Neural crest cell (in vitro differentiated cells): ENCODE measurements around the gene QSOX1. TPM values are rescaled to one million over a fixed set of nuclear protein-coding genes. Genes with fewer than 3 reads are reported as not detected.
A peak's percentile ranks its signal among the peaks of the same experiment; 100 is the strongest.

Experiments
- DNase-seq: peaks from one replicate; pipeline ENCODE4 v3.0.0; 2021; ENCODE audit warnings: low read depth, mixed read lengths, low spot score
- H3K27ac Mint-ChIP-seq: one replicate; pipeline ENCODE4 v1.8.0; 2021; ENCODE audit warnings: mild to moderate bottlenecking, mixed read lengths; ENCODE audit not compliant: unreplicated experiment
- H3K27me3 Mint-ChIP-seq: 2 replicates; pipeline ENCODE4 v1.8.0; 2021; ENCODE audit warnings: low read depth, mild to moderate bottlenecking, mixed read lengths
- H3K36me3 Mint-ChIP-seq: 2 replicates; pipeline ENCODE4 v1.8.0; 2021; ENCODE audit warnings: low read depth, mild to moderate bottlenecking, mixed read lengths
- H3K4me1 Mint-ChIP-seq: 2 replicates; pipeline ENCODE4 v1.8.0; 2021; ENCODE audit warnings: mixed read lengths
- H3K4me3 Mint-ChIP-seq: one replicate; pipeline ENCODE4 v1.8.0; 2021; ENCODE audit warnings: mild to moderate bottlenecking, mixed read lengths
- H3K9me3 Mint-ChIP-seq: 2 replicates; pipeline ENCODE4 v1.8.0; 2021; ENCODE audit warnings: mixed read lengths
- total RNA-seq: library from RNA; stranded (reverse); gene quantifications from 2 replicates; pipeline ENCODE4 v1.2.1, GENCODE V29; 2021
- TF ChIP-seq, protein P1 (sequence below): fragments of 200-600 bp; sonication (generic); conservative IDR thresholded peaks from 2 replicates; pipeline ENCODE4 v1.5.0; 2021; ENCODE audit warnings: antibody characterized with exemption, mild to moderate bottlenecking

Gene QSOX1
- total RNA-seq, 1 donor from 2014 or later = 39.8 TPM

DNA sequence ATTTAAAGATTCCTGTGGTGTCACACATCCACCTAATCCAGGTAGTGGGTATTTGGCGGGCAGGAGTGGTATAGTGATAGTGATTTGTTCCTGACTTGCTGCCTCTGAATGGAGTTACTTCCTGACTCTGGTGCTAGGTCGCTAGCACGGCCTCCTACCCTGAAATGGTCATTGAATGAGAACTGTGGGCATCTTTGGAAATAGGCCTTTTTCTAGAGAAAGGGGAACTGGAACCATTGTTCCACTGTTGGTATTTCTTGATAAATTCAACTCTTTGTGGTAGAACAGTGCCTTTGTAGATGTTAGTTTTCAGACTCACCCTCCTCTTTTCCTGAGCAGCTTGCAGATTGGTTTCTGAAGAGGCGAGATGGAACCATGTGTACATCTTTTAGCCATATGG lies 1.5 kb downstream of the QSOX1 start:
- Mint-ChIP-seq H3K36me3 (no peaks in the 10 kb centered on the region), H3K9me3 (no peaks in the 10 kb centered on the region), H3K4me1 (peaks cover 10% of the 10 kb centered on the region), H3K27ac (no peak overlapping the region), H3K27me3 (peaks cover 29% of the 10 kb centered on the region), H3K4me3 (peak overlapping the region; percentile 90)
- TF ChIP-seq, protein P1, sequence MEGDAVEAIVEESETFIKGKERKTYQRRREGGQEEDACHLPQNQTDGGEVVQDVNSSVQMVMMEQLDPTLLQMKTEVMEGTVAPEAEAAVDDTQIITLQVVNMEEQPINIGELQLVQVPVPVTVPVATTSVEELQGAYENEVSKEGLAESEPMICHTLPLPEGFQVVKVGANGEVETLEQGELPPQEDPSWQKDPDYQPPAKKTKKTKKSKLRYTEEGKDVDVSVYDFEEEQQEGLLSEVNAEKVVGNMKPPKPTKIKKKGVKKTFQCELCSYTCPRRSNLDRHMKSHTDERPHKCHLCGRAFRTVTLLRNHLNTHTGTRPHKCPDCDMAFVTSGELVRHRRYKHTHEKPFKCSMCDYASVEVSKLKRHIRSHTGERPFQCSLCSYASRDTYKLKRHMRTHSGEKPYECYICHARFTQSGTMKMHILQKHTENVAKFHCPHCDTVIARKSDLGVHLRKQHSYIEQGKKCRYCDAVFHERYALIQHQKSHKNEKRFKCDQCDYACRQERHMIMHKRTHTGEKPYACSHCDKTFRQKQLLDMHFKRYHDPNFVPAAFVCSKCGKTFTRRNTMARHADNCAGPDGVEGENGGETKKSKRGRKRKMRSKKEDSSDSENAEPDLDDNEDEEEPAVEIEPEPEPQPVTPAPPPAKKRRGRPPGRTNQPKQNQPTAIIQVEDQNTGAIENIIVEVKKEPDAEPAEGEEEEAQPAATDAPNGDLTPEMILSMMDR = no peak
- no peak for DNase-seq

DNA sequence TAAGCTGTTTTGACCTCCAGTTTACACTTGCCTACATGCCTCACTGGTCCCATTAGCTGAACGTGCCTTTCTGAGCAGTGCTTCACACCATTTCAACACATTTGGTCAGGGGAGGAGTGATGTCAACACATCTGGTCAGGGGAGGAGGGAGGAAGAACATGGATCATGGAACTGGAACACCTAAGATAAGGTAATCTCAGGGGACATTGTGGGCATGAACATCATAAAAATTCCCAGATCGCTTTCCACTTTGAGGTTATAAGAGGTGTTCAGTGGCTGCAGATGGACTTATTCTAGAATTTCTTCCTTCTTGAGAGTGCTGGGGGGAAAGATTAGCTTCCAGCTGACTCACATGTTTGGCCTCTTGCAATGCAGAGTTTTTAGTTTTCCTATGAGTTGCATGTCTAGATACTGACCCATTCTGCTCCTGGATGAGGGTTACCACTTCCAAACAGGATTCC lies 2.0 kb downstream of the QSOX1 start:
- TF ChIP-seq, protein P1 = no peak
- Mint-ChIP-seq H3K9me3 (no peaks in the 10 kb centered on the region), H3K36me3 (no peaks in the 10 kb centered on the region), H3K27ac (no peak overlapping the region), H3K4me3 (peak overlapping the region; percentile 90), H3K4me1 (peaks cover 10% of the 10 kb centered on the region), H3K27me3 (peaks cover 25% of the 10 kb centered on the region)
- DNase-seq = no peak

DNA sequence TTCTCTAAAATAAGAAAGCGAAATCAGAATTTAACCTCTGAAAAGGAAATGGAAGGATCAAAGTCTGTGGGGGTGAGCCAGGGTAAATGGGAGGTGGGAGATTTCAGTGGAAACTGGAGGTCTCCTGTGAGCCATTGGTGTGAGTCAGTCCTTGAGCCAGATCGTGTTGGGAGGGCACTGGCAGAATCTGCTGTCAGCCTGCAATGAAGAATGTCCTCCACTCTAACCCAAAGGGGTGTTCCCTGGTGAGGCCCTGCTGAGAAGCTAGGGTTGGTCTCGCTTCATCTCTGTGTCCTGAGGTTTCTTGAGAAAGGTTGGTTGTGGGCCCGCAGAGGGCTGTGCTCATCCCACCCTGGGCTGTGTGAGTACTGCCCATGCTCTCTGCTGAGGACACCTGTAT lies 2.4 kb downstream of the QSOX1 start:
- H3K27ac Mint-ChIP-seq = no peak overlapping the region

DNA sequence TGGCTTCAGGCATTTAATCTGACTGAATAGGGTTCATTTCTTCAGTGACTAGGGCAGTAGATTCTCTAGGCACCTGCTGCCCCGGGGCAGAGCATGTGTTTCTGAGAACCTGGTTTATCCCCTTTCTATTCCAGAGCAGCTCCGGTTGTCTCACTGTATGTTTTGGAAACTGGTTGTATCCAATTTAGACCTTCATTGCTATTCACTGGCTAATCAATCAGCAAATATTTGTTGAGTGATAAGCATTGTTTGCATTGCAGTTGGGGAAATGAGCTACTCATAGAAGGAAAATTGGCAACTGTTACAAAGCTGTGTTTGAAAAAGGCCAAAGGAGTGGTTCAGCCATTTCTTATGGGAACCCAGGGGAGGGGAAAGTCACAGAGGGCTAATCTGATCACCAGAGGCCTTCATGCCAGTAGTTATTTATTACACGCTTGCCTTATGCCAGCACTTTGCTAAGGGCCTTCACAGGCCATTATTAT lies 2.9 kb downstream of the QSOX1 start:
- H3K27me3 Mint-ChIP-seq = peaks cover 15% of the 10 kb centered on the region
- H3K4me1 Mint-ChIP-seq = peaks cover 10% of the 10 kb centered on the region
- DNase-seq = no peak
- H3K9me3 Mint-ChIP-seq = no peaks in the 10 kb centered on the region
- H3K36me3 Mint-ChIP-seq = no peaks in the 10 kb centered on the region
- H3K4me3 Mint-ChIP-seq = peak overlapping the region; percentile 2
- TF ChIP-seq, protein P1 = no peak
- no peak overlapping the region for H3K27ac Mint-ChIP-seq

More for the DNA sequence above, 2.4 kb downstream of the QSOX1 start:
- Mint-ChIP-seq H3K4me3 (peak overlapping the region; percentile 90), H3K27me3 (peaks cover 20% of the 10 kb centered on the region), H3K4me1 (peaks cover 10% of the 10 kb centered on the region), H3K9me3 (no peaks in the 10 kb centered on the region), H3K36me3 (no peaks in the 10 kb centered on the region)
- no peak for DNase-seq
- TF ChIP-seq, protein P1 = no peak

DNA sequence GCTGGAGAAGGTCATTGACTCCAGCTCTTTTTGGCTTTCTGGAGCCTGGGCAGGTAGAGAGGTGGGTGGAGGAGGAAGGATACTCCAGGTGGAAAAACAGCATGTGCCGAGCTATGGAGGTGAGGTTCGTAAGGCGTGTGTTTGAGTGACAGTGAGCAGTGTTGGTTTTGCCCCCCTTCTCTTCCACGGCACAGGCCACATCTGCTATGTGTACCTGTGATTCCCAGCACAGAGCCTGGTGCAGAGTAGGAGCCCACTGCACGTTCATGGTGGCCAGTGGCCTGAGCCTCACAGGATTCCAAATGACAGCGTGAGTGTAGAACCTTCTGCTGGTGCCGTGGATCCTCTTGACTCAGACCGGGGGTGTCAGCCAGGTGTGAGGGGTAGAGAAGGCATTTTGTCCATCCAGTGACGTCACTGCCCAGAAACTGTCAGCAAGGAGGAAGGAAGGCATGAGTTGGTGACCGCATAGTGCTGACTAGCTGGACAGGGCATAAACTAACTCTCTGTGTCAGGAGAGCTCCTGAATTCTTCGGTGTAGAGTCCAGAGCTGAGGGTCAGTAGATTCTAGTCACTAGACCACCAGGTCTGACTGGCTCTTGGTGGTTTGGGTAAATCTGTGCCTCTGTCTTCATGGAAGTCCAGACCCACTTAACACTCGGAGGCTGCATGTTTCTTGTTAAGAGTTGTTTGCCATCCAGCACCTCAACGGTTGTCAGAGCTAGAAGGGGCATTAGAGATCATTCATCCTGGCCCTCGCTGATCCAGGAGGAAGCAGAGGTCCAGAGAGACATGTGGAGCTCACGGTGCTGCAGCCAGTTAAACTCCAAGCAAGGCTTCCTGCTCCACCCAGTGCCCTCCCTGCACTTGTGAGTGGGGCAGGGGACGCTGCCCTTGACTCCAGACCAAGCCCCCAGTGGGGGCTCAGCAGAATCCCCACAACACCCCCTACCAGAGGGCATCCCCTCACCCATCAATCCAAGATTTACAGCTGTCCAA lies 3.8 kb downstream of the QSOX1 start:
- Mint-ChIP-seq H3K9me3 (no peaks in the 10 kb centered on the region), H3K4me3 (peak overlapping the region; percentile 2), H3K36me3 (no peaks in the 10 kb centered on the region), H3K27me3 (peaks cover 10% of the 10 kb centered on the region), H3K4me1 (peaks cover 10% of the 10 kb centered on the region), H3K27ac (no peak overlapping the region)
- TF ChIP-seq, protein P1 = no peak
- DNase-seq = no peak
